IMR-90 (cell line): ENCODE measurements around the gene RALGAPA2. TPM values are rescaled to one million over a fixed set of nuclear protein-coding genes. Genes with fewer than 3 reads are reported as not detected.

Experiments
- ATAC-seq: fragments of 200-7000 bp; cut with Tn5 transposase; 2 replicates; pipeline ENCODE4 v1.9.1; 2020; ENCODE audit warnings: low read depth, mild to moderate bottlenecking, moderate library complexity
- BruUV-seq: library from RNA; stranded (reverse); fragments of 400-500 nt; replicated peaks from 2 replicates; lab custom pipeline; 2021; lab: Mats Ljungman, UMichigan
- CTCF ChIA-PET: fragments of 300-600 bp; formaldehyde crosslinking; extraction: SDS; loops from one replicate; lab custom pipeline; 2021; ENCODE audit warnings: antibody characterized with exemption; lab: Yijun Ruan, JAX
- POLR2A ChIA-PET: fragments of 300-600 bp; sonication (Branson Sonifier 250); formaldehyde crosslinking; loops from one replicate; lab custom pipeline; 2022; ENCODE audit warnings: antibody characterized with exemption; ENCODE audit not compliant: unreplicated experiment; lab: Charles Lee
- DNase-seq: peaks from one replicate; pipeline ENCODE4 v3.0.0; 2013
- H2AFZ ChIP-seq: replicated peaks from 2 replicates; pipeline ENCODE3; 2013; ENCODE audit warnings: low read length, mild to moderate bottlenecking; ENCODE audit not compliant: poor library complexity
- H2AK5ac ChIP-seq: 2 replicates; pipeline ENCODE4 v1.6.1; 2013; ENCODE audit warnings: low read depth, low read length, inconsistent platforms
- H2AK9ac ChIP-seq: replicated peaks from 2 replicates; pipeline ENCODE3; 2013; ENCODE audit warnings: mild to moderate bottlenecking, low read depth, low read length, moderate library complexity; ENCODE audit not compliant: poor library complexity
- H2BK120ac ChIP-seq: 2 replicates; pipeline ENCODE4 v1.6.1; 2013; ENCODE audit warnings: low read depth, low read length, inconsistent platforms
- H2BK15ac ChIP-seq: 3 replicates; pipeline ENCODE4 v1.6.1; 2013; ENCODE audit warnings: low read depth, low read length, inconsistent platforms
- H2BK20ac ChIP-seq: 2 replicates; pipeline ENCODE4 v1.6.1; 2013; ENCODE audit warnings: low read depth, mild to moderate bottlenecking, inconsistent platforms, low read length, moderate library complexity
- H2BK5ac ChIP-seq: 2 replicates; pipeline ENCODE4 v1.6.1; 2013; ENCODE audit warnings: mild to moderate bottlenecking, low read depth, low read length, inconsistent platforms; ENCODE audit not compliant: poor library complexity, severe bottlenecking
- H3K14ac ChIP-seq: replicated peaks from 2 replicates; pipeline ENCODE4 v1.6.1; 2013; ENCODE audit warnings: low read depth, low read length, inconsistent platforms
- H3K18ac ChIP-seq: 2 replicates; pipeline ENCODE4 v1.6.1; 2013; ENCODE audit warnings: low read depth, low read length, control low read depth
- H3K23ac ChIP-seq: 2 replicates; pipeline ENCODE4 v1.6.1; 2013; ENCODE audit warnings: low read depth, low read length, inconsistent platforms
- H3K27ac ChIP-seq: 2 replicates; pipeline ENCODE4 v1.5.1; 2013; ENCODE audit warnings: mild to moderate bottlenecking, control low read depth, low read length; ENCODE audit not compliant: insufficient read depth
- H3K27me3 ChIP-seq: 2 replicates; pipeline ENCODE4 v1.6.1; 2013; ENCODE audit warnings: low read length; ENCODE audit not compliant: control insufficient read depth, insufficient read depth
- H3K36me3 ChIP-seq: 2 replicates; pipeline ENCODE4 v1.6.1; 2013; ENCODE audit warnings: low read length, mixed read lengths; ENCODE audit not compliant: control insufficient read depth, insufficient read depth
- H3K4ac ChIP-seq: 2 replicates; pipeline ENCODE4 v1.6.1; 2013; ENCODE audit warnings: low read depth, low read length, inconsistent platforms
- H3K4me1 ChIP-seq: 2 replicates; pipeline ENCODE4 v1.6.1; 2013; ENCODE audit warnings: low read length, mixed read lengths; ENCODE audit not compliant: control insufficient read depth, insufficient read depth
- H3K4me2 ChIP-seq: 2 replicates; pipeline ENCODE4 v1.6.1; 2013; ENCODE audit warnings: low read depth, mild to moderate bottlenecking, control low read depth, low read length, moderate library complexity
- H3K4me3 ChIP-seq: 2 replicates; pipeline ENCODE4 v1.5.1; 2013; ENCODE audit warnings: low read depth, mild to moderate bottlenecking, control low read depth, low read length, moderate library complexity; ENCODE audit not compliant: insufficient read depth
- H3K56ac ChIP-seq: 2 replicates; pipeline ENCODE4 v1.6.1; 2013; ENCODE audit warnings: low read length, inconsistent platforms; ENCODE audit not compliant: insufficient read depth; ENCODE audit errors: extremely low read depth
- H3K79me1 ChIP-seq, 2 experiments: 2 replicates each; pipeline ENCODE4 v1.6.1; 2013; ENCODE audit warnings: low read length in 2 of 2, inconsistent platforms in 1 of 2, low read depth in 1 of 2
- H3K9ac ChIP-seq: 2 replicates; pipeline ENCODE4 v1.6.1; 2013; ENCODE audit warnings: low read depth, low read length, control low read depth
- H3K9me1 ChIP-seq: 2 replicates; pipeline ENCODE4 v1.6.1; 2013; ENCODE audit warnings: low read length, inconsistent platforms; ENCODE audit not compliant: insufficient read depth
- H3K9me3 ChIP-seq: 2 replicates; pipeline ENCODE4 v1.6.1; 2013; ENCODE audit warnings: low read length; ENCODE audit not compliant: control insufficient read depth, insufficient read depth
- H4K20me1 ChIP-seq: 2 replicates; pipeline ENCODE4 v1.6.1; 2013; ENCODE audit warnings: low read length, inconsistent platforms; ENCODE audit not compliant: insufficient read depth
- H4K5ac ChIP-seq: 2 replicates; pipeline ENCODE4 v1.6.1; 2013; ENCODE audit warnings: mild to moderate bottlenecking, low read depth, low read length, control low read depth
- H4K8ac ChIP-seq, 2 experiments: 2 replicates each; pipeline ENCODE4 v1.6.1; 2013; ENCODE audit warnings: low read depth in 2 of 2, low read length in 2 of 2, control low read depth in 1 of 2, inconsistent platforms in 1 of 2
- H4K91ac ChIP-seq: 2 replicates; pipeline ENCODE4 v1.6.1; 2013; ENCODE audit warnings: low read depth, low read length, inconsistent platforms; ENCODE audit not compliant: insufficient read depth
- FOS ChIP-seq: fragments of 150-350 bp; IDR thresholded peaks from 2 replicates; pipeline ENCODE4 v1.6.1; 2016; ENCODE audit warnings: low read depth, low read length
- MAFK ChIP-seq: IDR thresholded peaks from 2 replicates; pipeline ENCODE4 v1.6.1; 2012; ENCODE audit warnings: low read depth, low read length, improper control_type of control experiment
- MAZ ChIP-seq: IDR thresholded peaks from 2 replicates; pipeline ENCODE4 v1.6.1; 2012; ENCODE audit warnings: low read depth, mild to moderate bottlenecking, low read length, improper control_type of control experiment, moderate library complexity, borderline replicate concordance
- NFE2L2 ChIP-seq: fragments of 150-350 bp; IDR thresholded peaks from 2 replicates; pipeline ENCODE4 v1.6.1; 2016; ENCODE audit warnings: low read depth, mild to moderate bottlenecking, low read length
- POLR2A ChIP-seq: IDR thresholded peaks from 2 replicates; pipeline ENCODE4 v1.6.1; 2012; ENCODE audit warnings: mild to moderate bottlenecking, low read depth, low read length
- WGBS, 2 experiments: methylation state at CpG; one replicate each; pipeline versions ENCODE4 v1.1.5 to v1.1.7; 2013; ENCODE audit warnings: missing lambda C conversion rate in 2 of 2; ENCODE audit not compliant: insufficient read length in 1 of 2; ENCODE audit errors: extremely low coverage in 2 of 2; 5-methylcytosine and 5-hydroxymethylcytosine counted together
- dilution Hi-C: fragments of 300-500 bp; cut with HindIII; formaldehyde crosslinking; loops from one replicate; pipeline ENCODE4 v1.14.3; 2018; ENCODE audit warnings: low sequenced_read_pairs; ENCODE audit not compliant: unreplicated experiment
- in situ Hi-C: fragments of 300-500 bp; cut with MboI; formaldehyde crosslinking; loops from 3 replicates; pipeline ENCODE4 v1.14.3; 2019; ENCODE audit warnings: low sequenced_read_pairs, inconsistent platforms, mixed read lengths
- intact Hi-C: fragments of 100-400 bp; cut with micrococcal nuclease; formaldehyde crosslinking; loops from 2 replicates; pipeline ENCODE4 v1.10.0; 2022
- polyA plus RNA-seq, 3 experiments: library from polyadenylated mRNA; depleted of rRNA; stranded (reverse); fragments of >200 nt; gene quantifications; 2 replicates each; pipeline ENCODE4 v1.2.3, GENCODE V29; 2012; ENCODE audit warnings: low replicate concordance in 1 of 3
- total RNA-seq: library from RNA; depleted of rRNA; stranded (reverse); fragments of >200 nt; gene quantifications from 2 replicates; pipeline ENCODE4 v1.2.3, GENCODE V29; 2012

The RALGAPA2 gene
- total and polyA plus RNA-seq, 2 of the 4 experiments (the other 2 are of a cell fraction) = 1.3 to 3.9 TPM

DNA sequence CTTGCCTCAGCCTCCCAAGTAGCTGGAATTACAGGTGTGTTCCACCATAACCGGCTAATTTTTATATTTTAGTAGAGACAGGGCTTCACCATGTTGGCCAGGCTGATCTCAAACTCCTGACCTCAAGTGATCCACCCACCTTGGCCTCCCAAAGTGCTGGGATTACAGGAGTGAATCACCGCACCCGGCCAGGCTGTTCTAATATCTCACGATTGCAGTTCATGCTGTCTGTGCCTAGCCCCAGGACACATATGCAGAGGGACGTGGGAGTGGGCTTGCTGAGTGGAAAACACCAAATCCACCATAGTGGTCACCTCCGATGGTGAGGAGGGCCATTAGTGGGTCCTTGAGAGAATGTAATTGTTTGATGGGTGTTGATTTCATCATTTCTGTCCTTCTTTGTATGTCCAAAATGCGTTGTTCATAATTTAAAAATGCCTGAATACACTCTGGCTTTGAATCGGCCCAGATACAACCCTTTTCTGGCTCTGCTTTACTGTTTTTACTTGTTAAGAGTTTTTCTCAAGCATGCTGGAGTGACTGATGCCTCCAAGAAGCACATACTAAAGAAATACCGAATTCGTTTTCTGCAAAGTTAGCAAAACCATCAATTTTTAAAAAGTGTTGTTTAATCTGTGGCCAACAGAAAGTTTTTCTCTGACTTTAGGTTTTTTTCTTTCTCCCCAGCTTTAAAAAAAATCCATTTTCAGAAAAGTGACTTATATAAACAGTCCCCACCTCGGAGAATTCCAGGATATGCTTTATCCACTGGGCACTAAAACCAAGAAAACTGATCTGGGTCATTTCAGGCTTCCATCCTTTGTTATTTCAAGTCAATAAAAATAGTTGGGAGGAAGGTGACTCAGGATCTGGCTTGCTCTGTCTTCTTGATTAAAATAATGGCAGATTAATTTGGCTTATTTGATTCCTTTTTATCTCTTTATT lies 18.8 kb upstream of the RALGAPA2 start:
- Histone ChIP-seq H2AFZ (no peak overlapping the region), H3K56ac (no peak overlapping the region), H3K9me3 (no peaks in the 10 kb centered on the region), H3K27ac (no peak overlapping the region), H3K9ac (no peak overlapping the region), H4K8ac (no peak overlapping the region), H4K91ac (no peak overlapping the region), H2AK5ac (no peak overlapping the region), H2BK120ac (no peak overlapping the region), H3K4me2 (no peak overlapping the region), H3K4me3 (no peak overlapping the region), H2BK20ac (no peak overlapping the region), H3K14ac (no peak overlapping the region), H2AK9ac (no peak overlapping the region), H3K4ac (no peak overlapping the region), H3K27me3 (no peaks in the 10 kb centered on the region), H3K79me1 (no peaks in the 10 kb centered on the region), H2BK15ac (no peak overlapping the region), H3K23ac (no peak overlapping the region), H4K20me1 (no peaks in the 10 kb centered on the region), H3K4me1 (no peaks in the 10 kb centered on the region), H4K5ac (no peak overlapping the region), H3K9me1 (no peaks in the 10 kb centered on the region), H2BK5ac (no peak overlapping the region), H3K36me3 (no peaks in the 10 kb centered on the region), H3K18ac (no peak overlapping the region)
- ChIA-PET CTCF (no interaction called here), POLR2A (no interaction called here)
- no TSS peak for BruUV-seq
- peak; percentile 33 for TF ChIP-seq MAFK
- no peak for TF ChIP-seq POLR2A
- TF ChIP-seq FOS = no peak
- no peak for TF ChIP-seq MAZ
- TF ChIP-seq NFE2L2 = no peak
- intact Hi-C loops = no loop called here
- no peak for DNase-seq
- in situ Hi-C loops = no loop called here
- dilution Hi-C loops = no loop called here
- no peak for ATAC-seq
- no CpG with 5 or more reads among the region's 11 CpGs for WGBS, 2 experiments
